ENCODE results near the gene LIN7C.
"Not testable (repeated sequence)": the region's sequence is repeated elsewhere in the genome, so short reads cannot be mapped to it uniquely, and the experiment has no call there.

The LIN7C gene

DNA sequence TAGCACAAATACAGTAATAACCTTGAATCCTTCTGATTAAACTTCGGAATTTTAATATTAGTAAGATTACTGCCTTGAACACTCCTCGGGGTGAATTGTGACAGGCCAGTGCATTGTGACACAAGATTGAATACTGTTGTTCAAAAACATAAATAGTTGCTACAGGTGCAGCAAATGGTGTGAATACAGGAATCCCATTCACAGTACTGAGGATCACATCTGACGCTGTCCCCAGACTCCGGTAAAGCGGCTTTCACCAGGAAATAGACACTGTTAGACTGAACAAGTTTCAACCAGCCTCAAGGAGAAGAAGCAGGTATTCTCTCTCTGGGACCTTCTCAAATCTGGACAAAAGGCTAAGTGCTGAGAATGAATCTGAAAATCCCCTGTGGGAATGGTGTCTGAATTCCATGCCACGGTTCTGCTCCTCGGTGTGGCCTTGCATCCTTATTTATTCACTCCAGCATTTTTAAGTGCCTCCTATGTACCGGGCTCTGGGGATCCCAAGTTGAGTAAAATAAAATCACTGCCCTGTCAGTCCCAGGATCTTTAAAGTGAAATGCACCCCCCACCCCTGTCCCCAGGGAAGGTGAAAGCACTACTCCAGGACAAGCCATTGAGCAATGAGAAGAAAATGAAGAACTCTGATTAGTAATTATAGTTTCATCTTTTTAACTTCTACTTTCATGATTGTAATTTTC lies 37.4 kb downstream of the LIN7C start:
- DNase-seq, result no peak

DNA sequence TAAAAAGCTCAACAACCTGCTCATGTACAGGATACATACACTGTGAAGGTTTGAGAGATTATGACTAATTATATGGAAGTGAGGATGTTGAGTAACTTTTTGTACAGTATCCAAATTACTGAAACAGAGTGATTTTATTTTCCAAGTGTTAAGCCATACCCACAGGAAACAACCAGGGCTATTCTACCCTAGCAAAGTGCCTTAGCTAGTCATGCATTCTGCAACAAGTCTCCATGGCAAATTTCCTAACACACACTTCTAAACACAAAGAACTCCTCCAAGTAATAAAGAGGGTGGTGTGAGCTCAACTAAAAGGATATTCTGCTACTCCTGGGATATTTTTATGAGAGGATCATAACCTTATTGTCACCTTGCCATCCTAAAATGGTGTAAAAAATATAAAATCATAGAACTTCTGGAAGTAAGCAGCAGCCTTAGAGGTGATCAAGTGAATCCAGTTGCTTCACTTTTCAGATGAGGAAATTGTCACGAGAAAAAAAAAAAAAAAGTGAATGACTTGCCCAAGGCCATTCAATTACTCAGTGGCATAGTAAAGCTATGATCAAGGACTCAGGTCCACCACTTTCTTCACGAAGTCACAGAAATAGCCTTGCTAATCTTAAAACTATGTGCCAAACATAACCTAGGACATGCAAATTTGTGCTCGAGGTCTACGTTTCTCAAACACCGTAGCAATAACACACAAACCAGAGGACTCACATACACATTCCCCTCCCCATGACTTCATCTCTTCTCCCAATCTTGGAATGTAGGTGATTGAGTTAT lies 38.2 kb downstream of the LIN7C start:
- DNase-seq, result no peak

DNA sequence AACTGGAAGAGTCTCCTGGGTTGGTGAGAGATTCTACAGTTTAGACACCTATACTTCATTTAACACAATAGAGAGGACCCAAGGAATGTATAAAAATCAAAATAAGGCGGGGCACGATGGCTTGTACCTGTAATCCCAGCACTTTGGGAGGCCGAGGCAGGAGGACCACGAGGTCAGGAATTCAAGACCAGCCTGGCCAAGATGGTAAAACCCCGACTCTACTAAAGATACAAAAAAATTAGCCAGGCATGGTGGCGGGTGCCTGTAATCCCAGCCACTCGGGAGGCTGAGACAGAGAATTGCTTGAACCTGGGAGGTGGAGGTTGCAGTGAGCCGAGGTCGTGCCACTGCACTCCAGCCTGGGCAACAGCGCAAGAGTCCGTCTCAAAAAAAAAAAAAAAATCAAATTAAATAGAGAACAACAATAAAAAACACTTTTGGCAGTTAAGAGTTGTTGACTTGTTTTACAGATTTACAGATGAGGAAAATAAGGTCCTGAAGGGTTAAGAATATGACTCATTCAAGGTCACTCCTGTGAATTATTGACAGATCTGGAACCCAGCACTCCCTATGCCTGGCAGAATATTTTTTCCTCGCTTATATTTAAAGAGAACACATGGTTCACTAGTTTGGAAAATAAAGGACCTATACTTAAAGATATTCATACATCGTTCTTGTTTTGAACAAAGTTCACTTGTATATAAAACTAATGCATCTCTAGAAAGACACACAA lies 39.2 kb downstream of the LIN7C start:
- DNase-seq, result no peak

DNA sequence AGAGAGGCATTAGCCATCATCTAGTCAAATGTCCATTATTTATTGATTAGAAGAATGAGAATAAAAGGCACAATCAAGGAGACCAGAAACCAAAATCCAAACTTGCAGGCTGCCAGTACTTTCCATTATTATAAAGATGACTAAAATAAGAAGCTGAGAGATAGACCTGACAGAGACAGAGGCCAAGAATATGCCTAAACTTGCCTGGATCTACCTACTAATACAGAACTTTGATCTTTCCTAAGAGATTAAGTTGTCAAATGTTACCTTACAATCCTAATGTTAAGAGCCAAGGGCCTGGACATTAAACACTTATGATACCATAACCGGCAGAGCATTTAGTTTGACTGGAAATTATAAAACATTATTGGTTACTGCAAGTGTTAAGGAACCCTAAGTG lies 40.2 kb downstream of the LIN7C start:
- DNase-seq, result no peak

DNA sequence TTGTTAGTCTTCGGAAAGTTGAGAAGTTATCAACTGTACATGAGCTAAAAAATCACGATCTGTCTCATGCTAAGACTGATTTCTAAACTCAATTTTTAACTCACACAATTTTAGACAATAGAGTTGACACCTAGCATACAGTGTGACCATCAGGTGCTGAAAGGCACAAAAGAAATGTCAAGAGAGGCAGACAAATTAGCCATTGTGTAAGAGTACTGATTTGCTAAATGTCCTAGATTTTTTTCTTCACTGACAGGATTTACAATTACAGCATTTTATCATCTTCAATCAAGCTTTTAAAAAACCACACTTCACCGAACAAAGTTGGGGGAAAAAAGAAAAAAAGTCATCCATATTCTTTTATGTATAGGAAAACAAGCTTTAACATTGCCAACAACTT lies 40.9 kb downstream of the LIN7C start:
- DNase-seq, result no peak

DNA sequence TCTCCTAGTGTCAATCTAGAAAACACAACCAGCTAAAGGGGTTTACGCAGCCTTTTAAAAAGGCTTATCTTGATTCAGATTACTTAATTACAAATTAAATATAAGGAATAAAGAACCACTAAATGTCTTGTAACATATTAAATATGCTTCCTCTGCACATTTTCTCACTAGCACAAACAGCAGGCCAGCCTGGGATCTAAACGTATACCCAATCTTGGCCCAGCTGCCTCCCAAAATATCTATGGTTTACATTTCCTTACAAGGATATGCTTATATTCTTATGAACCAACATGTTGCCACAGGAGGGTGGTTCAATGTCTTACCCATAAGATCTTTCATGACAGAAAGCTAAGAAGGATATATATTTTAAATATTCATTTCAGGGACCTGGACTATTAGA lies 41.7 kb downstream of the LIN7C start:
- DNase-seq, result no peak

DNA sequence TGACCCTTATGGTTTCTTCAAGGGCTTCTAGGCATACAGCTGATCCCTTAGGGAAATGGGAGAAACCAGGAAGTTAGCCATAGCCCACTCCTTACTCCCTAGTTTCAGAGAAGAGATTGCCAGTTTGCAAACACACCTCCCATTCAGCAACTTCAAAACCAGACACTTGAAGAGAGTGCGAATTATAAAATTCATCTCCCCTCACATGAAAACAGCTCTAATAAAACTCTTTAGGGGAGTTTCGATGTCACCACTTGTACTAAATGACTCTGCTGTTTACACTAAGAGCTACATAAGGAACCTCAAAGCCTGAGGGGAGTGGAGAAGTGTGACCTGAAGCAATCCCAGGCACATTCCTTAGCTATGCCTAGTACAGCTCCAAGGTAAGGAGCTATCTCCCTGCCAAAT lies 42.3 kb downstream of the LIN7C start:
- no peak for DNase-seq

DNA sequence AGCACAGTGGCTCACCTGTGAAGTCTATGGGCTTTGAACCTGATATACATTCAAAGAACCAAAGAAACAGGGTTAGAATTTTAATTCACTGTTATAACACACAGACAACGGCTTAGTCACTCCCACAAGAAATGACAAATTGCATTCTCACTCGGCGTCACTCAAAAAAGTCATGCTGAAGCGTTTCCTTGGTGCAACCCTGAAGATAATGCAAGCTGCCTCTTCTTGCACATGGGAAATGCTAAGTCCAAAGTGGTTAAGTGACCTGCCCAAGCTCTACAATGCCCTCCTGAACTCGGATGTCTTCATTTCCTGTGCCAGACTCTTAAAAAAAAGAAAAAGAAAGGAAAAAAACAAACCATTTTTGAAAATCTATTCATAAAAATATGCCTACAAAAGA lies 44.0 kb downstream of the LIN7C start:
- no peak for DNase-seq

DNA sequence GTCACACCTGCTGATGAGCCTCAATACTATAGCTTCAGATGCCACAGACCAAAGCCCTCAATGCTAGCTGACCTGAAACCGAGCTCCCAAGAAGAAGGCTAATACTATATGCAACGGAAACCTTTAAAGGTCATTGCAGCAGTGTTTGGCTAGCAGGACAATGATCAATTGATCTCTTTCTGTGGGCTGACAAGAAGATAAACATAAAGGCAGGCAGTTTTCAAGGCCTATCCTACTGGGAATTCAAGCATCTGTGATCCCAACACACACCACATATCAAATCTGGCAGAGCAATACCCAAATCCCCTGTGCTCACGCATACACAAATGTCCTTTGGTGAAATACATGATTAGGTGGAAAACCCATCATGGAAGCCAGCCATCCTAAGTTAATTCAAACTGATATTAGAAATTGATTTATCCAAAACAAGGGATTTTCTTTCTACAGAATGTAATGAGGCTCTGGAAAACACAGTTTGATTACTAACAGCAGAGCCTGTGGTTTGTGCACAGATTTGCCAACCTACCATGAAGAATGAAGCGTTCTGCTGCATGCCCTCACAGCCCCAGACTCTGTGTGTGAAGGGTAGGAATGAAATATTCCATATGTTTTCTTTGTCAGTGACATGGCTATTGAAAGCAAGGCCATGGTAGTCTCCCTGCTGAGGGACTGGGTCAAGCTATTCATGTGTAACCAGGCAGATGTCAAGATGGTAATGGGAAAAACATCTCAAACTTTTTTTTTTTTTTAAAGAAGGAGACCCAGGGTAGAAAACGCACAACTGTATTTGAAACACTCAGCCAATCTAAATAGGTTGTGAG lies 46.2 kb downstream of the LIN7C start:
- DNase-seq, result no peak

DNA sequence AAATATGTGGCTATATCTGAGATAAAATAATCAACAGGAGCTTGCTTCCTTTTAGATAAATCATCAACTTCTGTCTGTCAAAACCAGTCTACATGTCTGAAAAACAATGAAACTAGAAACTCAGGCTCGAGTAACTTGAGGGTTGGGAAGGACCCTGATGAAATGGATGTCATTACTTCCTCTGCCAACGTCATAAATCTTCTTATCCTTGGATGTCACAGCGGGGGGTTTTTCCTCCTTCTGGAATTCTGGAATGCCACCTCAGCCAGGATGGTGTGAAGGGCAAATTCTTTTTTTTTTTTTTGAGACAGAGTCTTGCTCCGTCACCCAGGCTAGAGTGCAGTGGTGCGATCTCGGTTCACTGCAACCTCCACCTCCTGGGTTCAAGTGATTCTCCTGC lies 47.4 kb downstream of the LIN7C start:
- DNase-seq, result no peak

DNA sequence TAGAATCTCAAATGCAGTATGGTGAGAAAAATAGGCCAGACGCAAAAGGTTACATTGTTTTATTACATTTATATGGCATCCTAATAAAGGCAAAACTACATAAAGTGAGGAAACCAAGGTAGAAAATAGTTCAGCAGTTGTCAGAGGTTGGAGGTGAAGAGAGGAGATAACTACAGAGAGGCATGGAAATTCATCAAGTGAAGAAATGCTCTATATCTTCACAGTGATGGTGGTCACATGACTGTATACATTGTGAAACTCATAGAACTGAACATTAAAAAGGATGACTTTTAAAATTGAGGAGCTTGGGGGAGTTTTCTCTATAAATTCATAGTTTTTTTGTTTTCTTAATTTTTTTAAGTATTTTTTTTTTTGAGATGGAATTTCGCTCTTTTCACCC lies 48.4 kb downstream of the LIN7C start:
- DNase-seq, result no peak

DNA sequence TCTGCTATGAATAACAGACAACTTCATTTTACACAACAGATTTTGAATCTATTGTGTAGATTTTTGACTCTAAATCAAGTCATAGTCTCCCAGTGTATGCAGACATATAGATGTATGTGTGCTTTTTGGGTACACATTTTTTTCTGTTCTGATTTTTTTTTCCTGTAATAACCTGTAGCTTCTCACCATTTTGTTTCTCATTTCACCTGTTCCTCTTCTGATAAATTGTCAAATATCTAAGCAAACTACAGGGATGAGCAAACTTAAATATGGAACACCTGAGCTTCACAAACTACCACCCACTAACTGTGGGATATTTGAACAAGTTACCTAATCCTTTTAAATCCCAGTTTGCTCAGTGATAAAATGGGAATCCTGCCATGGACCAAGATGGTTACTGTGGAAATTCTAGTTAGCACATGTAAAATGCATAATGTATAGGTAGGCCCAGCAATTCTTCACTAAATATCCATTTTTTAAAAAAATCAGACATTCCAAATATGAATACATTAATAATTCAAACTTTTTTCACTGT lies 49.7 kb downstream of the LIN7C start:
- DNase-seq, result no peak

DNA sequence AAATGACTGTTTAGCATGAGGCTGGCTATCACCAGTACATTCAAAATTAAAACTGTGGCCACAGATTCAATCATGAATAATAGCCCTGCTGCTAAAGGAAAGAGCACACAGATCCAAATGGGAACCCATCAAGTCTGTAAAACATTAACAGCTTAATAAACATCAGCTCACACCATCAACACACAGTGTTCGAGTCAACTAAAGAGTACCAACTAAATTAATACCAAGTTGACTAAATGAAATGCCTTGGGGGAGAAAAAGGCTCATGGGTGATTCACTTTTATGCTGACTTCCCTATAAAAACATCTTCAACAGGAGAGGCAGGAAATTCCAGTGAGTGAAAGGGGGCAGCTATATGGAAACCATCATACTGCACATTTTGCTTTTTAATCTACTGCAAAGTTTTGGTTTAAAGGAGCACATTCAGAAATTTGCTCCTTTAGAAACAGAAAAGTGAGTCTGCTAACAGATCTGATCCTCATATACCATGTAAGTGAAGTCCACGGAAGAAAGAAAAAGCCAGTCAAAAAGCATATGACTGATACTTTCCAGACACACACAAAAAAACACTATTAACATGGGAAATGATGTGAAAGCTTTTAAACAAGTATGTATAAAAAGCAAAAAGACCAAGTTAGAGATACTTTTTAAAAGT lies 50.3 kb downstream of the LIN7C start:
- no peak for DNase-seq

DNA sequence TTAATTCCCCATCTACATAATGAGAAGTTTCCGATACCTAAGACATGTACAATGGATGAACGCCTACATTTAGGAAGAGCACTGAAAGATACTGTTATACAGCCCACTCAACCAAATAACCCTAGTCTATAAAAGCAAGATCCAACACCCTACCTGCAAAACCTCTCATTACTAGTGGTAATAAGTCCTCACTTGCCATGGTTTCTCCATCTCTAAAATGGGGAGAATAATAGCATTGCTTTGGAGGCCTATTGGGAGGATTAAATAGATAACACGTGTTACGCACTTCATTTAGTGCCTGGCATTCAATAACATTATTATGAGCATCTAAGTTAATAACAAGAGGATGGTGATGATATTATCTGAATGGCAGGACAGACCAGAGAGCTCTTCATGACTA lies 50.9 kb downstream of the LIN7C start:
- DNase-seq, result no peak

DNA sequence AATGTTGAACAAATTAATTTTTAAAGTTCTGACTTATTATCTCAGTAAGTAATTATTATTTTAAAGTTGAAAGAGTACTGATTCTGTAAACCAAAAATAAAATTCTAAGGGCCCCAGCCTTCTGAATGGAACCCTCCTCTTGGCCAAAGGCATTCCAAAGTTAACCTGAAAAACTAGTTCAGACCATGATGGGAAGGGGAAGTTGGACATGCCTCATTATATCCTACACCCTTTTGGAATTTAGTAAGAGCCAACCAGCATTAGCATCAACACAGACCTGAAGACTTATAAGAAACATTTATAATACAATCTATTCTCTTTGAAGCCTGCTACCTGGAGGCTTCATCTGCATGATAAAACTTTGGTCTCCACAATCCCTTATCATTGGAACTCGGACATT lies 52.9 kb downstream of the LIN7C start:
- DNase-seq, result no peak

DNA sequence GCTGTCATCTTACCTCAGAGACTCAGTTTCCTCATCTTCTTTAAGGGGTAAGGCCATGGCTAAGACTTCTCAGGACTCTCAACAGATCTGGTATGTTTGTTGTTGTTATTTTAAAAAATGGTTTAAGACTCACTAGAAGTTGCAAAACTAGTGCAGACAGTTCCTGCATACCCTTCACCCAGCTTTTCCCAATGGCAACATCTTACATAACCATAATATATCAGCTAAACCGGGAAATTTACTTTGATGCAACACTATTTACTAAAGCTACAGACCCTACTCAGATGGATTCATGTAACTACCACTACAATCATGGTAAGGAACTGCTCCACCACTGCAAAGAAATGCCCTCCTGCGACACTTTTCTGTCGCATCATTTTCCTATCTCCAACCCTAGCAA lies 54.4 kb downstream of the LIN7C start:
- DNase-seq, result no peak

DNA sequence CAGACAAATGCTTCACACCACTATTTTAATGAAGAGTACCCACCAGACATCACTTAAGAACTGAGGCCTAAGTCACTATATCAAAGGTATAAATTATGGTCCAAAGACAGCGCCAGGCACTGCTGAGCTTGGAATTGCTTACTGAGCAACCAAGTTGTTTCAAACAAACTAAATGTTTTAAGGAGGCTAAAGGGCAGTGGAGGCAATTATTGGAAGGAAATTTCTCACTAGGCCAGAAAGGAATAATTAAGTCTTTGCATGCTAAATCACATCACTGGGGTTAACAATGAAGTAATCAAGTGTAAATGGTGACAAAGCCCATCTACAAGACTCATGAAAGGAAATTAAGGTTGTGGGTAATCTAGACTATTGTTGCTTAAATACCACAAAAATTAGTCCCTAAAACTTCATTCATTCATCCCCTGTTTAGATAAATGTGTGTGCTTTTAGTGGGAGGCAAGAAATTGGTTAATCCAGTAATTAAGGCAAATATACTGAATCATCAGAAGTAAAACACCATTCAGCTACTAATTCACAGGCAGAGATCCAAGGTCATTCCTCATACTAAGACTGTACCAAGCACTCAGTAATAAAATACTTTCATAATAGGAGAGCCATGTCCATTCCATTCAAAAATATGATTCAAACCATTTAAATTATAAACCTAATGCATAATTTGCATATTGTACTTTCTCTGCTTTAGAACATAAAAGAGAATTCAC lies 55.2 kb downstream of the LIN7C start:
- no peak for DNase-seq

DNA sequence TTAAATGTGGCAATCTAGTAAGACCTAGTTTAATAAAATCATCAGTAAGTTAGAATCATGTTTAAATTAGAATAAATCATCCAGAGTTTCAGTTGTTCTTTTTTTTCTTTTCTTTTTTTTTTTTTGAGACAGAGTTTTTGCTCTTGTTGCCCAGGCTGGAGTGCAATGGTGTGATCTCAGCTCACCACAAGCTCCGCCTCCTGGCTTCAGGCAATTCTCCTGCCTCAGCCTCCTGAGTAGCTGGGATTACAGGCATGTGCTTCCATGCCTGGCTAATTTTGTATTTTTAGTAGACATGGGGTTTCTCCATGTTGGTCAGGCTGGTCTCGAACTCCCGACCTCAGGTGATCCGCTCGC lies 58.4 kb downstream of the LIN7C start:
- not testable (repeated sequence) for DNase-seq

DNA sequence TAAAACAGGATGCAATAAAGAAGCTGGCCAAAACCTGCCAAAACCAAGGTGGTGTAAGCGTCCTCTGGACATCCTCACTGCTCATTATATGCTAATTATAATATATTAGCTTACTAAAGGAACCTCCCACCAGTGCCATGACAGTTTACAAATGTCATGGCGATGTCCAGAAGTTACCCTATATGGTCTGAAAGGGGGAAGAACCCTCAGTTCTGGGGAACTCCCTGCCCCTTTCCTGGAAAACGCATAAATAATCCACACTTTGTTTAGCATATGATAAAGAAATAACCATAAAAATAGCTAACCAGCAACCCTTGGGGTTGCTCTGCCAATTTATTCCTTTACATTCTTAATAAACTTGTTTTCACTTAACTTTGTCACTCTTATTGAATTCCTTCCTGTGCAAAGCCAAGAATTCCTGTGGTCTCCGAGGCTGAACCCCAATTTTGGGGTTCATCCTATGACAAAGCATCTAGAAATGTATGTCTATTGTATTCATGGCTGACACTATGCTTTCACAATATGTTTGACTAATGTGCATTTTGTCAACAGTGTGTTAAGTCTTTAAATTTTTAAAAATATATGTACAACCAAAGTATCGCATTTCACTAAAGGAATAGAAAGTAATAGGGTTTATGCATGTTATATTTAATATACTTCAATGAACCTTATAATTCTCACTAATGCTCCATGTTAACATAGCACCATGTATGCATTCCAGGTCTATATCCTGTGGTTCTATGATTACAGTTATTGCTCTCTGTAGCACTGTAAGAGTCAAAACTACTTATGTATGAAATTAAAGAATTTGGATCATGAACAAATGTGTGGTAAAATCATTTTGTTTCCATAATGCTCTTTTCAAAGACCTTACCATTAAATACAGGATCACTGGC lies 59.0 kb downstream of the LIN7C start:
- DNase-seq, result no peak

DNA sequence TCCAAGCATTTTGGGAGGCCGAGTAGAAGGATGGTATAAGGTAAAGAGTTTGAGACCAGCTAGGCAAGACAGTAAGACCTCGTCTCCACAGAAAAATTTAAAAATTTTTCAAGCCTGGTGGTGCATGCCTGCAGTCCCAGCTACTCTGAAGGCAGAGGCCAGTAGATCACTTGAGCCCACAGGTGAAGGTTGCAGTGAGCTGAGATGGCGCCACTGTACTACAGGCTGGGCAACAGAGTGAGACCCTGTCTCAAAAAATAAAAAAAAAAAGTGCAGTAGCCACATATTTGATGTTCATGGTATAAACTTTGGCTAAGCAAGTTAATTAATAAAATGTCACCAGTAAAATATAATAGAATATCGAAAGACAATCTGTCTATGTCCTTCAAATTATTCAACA lies 60.9 kb downstream of the LIN7C start:
- DNase-seq, result no peak

DNA sequence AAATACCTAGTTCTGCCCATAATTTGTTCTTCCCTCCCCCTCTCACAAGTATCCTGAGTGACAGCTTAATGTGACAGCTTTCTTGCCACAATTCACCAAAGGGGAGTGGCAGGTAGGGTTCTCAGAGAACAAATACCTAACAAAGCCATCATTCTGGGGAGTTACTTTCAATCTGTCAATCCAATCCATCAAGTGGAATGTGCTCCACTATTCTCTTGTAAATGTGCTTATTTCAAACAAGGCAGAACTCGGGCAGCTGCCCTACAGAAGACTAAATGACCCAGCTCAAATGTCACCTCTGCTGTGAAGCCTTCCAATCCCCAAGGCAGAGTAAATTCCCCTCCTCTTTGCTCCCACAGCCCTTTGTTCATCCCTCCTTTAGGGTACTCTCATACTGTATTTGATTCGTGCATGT lies 61.8 kb downstream of the LIN7C start:
- peak; percentile 85 for DNase-seq
